GM12891 (cell line): Measurements from ENCODE around the gene KRT28.

Experiments
- POLR2AphosphoS5 ChIP-seq: IDR thresholded peaks from 2 replicates; pipeline ENCODE4 v1.6.1; 2011; ENCODE audit warnings: low read depth, low read length, control low read depth
- TAF1 ChIP-seq: IDR thresholded peaks from 2 replicates; pipeline ENCODE4 v1.6.1; 2011; ENCODE audit warnings: low read depth, low read length, control low read depth

DNA sequence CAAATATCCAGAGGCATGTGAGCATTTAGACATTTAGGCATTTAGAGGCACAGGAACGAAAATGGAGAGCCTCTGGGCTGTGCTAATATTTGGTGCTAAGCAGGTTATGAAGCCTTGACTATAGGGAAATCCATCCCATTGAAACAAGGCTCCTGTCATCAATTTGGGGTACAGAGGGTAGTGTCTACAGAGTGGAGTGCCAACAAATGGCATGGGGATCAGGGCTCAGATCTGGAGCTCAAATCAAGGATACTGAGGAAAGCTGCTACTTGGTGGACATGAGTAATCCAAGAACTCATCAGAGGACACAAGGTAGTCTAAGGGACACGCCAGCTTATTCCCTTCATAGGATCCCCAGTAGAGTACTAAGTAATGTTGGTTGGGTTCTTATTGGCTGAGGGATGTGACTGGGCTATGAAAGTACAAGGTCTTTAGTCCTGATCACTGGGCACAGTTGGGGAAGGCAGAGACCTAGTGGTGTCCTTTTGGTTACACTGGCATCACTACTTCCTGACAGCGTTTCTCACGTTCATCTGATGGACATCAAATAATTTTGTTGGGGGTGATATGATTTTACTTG is 17.4 kb upstream of the KRT28 start:
- TF ChIP-seq TAF1 (no peak), POLR2AphosphoS5 (no peak)
